GM23248 (cell line): ENCODE results near the gene NAP1L5.

Experiments
- EZH2 ChIP-seq: fragments of 200-600 bp; sonication (generic); IDR thresholded peaks from 2 replicates; pipeline ENCODE4 v1.6.1; 2018; ENCODE audit warnings: antibody characterized with exemption, mild to moderate bottlenecking; ENCODE audit not compliant: insufficient read depth, poor library complexity, severe bottlenecking
- EZH2phosphoT487 ChIP-seq: fragments of 200-600 bp; sonication (generic); IDR thresholded peaks from 2 replicates; pipeline ENCODE4 v1.6.1; 2018; ENCODE audit warnings: antibody characterized with exemption, moderate library complexity, mild to moderate bottlenecking, low read depth; ENCODE audit not compliant: insufficient read depth

- TF ChIP-seq EZH2: no peak
- TF ChIP-seq EZH2phosphoT487: no peak
Observed at GRCh38 chr4:88674565-88674964, 23.1 kb downstream of the NAP1L5 start.
